Ishikawa (cell line): ENCODE results near the gene P3H1.

Experiments used
- CREB1 ChIP-seq: IDR thresholded peaks from 2 replicates; pipeline ENCODE4 v1.6.1; 2012; ENCODE audit warnings: low read depth
- EGR1 ChIP-seq: IDR thresholded peaks from 2 replicates; pipeline ENCODE4 v1.6.1; 2012
- MAX ChIP-seq: IDR thresholded peaks from 2 replicates; pipeline ENCODE4 v1.6.1; 2012
- TAF1 ChIP-seq: IDR thresholded peaks from 2 replicates; pipeline ENCODE4 v1.6.1; 2012; ENCODE audit warnings: low read depth, mild to moderate bottlenecking
- TCF12 ChIP-seq: IDR thresholded peaks from 2 replicates; pipeline ENCODE4 v1.6.1; 2012; ENCODE audit warnings: low read depth
- YY1 ChIP-seq: IDR thresholded peaks from 2 replicates; pipeline ENCODE4 v1.6.1; 2012; ENCODE audit warnings: low read depth
- ZBTB7A ChIP-seq: IDR thresholded peaks from 2 replicates; pipeline ENCODE4 v1.6.1; 2012; ENCODE audit warnings: low read depth

- TF ChIP-seq TAF1 (no peak), MAX (no peak), EGR1 (no peak), TCF12 (no peak), CREB1 (no peak), ZBTB7A (no peak), YY1 (no peak)
These were observed 20.3 kb downstream of the P3H1 start for GRCh38 chr1:42746436-42747105.
